Fibroblast of lung (primary cell): ENCODE data around the gene JPH3. TPM values are rescaled to one million over a fixed set of nuclear protein-coding genes. Genes with fewer than 3 reads are reported as not detected.

ENCODE experiments used
- DNase-seq, 2 donors: peaks; one replicate each; pipeline versions ENCODE4 v3.0.0 to v3.0.0-alpha.2; 2010; ENCODE audit warnings: low read depth in 2 of 2
- H2AFZ ChIP-seq: 2 replicates; pipeline ENCODE4 v1.5.1; 2012; ENCODE audit warnings: low read length, control low read depth, inconsistent platforms
- H3K27ac ChIP-seq: 2 replicates; pipeline ENCODE4 v1.5.1; 2011; ENCODE audit warnings: low read length, control low read depth; ENCODE audit not compliant: insufficient read depth
- H3K27me3 ChIP-seq: 2 replicates; pipeline ENCODE4 v1.5.1; 2011; ENCODE audit warnings: mild to moderate bottlenecking, low read length; ENCODE audit not compliant: control insufficient read depth, insufficient read depth
- H3K36me3 ChIP-seq: 2 replicates; pipeline ENCODE4 v1.5.1; 2011; ENCODE audit warnings: low read length; ENCODE audit not compliant: control insufficient read depth, insufficient read depth
- H3K4me1 ChIP-seq: 2 replicates; pipeline ENCODE4 v1.5.1; 2011; ENCODE audit warnings: low read length; ENCODE audit not compliant: control insufficient read depth, insufficient read depth; ENCODE audit errors: extremely low read depth
- H3K4me2 ChIP-seq: 2 replicates; pipeline ENCODE4 v1.5.1; 2011; ENCODE audit warnings: low read length, control low read depth; ENCODE audit not compliant: insufficient read depth; ENCODE audit errors: extremely low read depth
- H3K4me3 ChIP-seq, 4 experiments: fragments of 200-600 bp in 1 of 4; sonication (generic) in 1 of 4; replicated peaks in 1 of 4; 2 replicates each; pipeline ENCODE4 v1.5.1; 2011 to 2016; ENCODE audit warnings: low read length in 4 of 4, low read depth in 3 of 4, mild to moderate bottlenecking in 3 of 4, control low read depth in 2 of 4, inconsistent platforms in 1 of 4, mixed read lengths in 1 of 4; ENCODE audit not compliant: insufficient read depth in 1 of 4; ENCODE audit errors: control extremely low read depth in 1 of 4
- H3K79me2 ChIP-seq: 2 replicates; pipeline ENCODE4 v1.5.1; 2012; ENCODE audit warnings: mild to moderate bottlenecking, low read length, inconsistent platforms; ENCODE audit not compliant: control insufficient read depth, insufficient read depth
- H3K9ac ChIP-seq: 2 replicates; pipeline ENCODE4 v1.5.1; 2011; ENCODE audit warnings: mild to moderate bottlenecking, low read length, control low read depth; ENCODE audit not compliant: insufficient read depth
- H3K9me3 ChIP-seq: 2 replicates; pipeline ENCODE4 v1.5.1; 2012; ENCODE audit warnings: low read depth, low read length; ENCODE audit not compliant: control insufficient read depth, insufficient read depth
- H4K20me1 ChIP-seq: 2 replicates; pipeline ENCODE4 v1.5.1; 2011; ENCODE audit warnings: low read length; ENCODE audit not compliant: control insufficient read depth, insufficient read depth; ENCODE audit errors: extremely low read depth
- EZH2 ChIP-seq: IDR thresholded peaks from 2 replicates; pipeline ENCODE4 v1.5.1; 2012; ENCODE audit warnings: low read length, control low read depth, mild to moderate bottlenecking; ENCODE audit errors: missing control alignments
- polyA plus RNA-seq, 2 donors: library from polyadenylated mRNA; depleted of rRNA in 1 of 2; stranded (reverse) in 1 of 2; unstranded in 1 of 2; fragments of >200 nt; gene quantifications; 2 replicates each; pipeline ENCODE4 v1.2.1, GENCODE V29; 2011 to 2012; ENCODE audit warnings: missing spikeins in 1 of 2
- total RNA-seq: library from RNA; depleted of rRNA; stranded (reverse); fragments of >200 nt; gene quantifications from 2 replicates; pipeline ENCODE4 v1.2.1, GENCODE V29; 2014
- TF ChIP-seq, protein P1 (sequence below), 2 donors: IDR thresholded peaks in 1 of 2; conservative IDR thresholded peaks in 1 of 2; 1 replicate in 1 of 2; 2 replicates in 1 of 2; pipeline ENCODE4 v1.5.1; 2011 to 2012; ENCODE audit warnings: low read length in 2 of 2, control low read depth in 1 of 2, inconsistent platforms in 1 of 2, low read depth in 1 of 2, mild to moderate bottlenecking in 1 of 2

JPH3 gene
- total and polyA plus RNA-seq, 2 donors (not counting 1 experiment from before 2014, with no cell fraction given), result 0.01 TPM; not detected in 1

DNA sequence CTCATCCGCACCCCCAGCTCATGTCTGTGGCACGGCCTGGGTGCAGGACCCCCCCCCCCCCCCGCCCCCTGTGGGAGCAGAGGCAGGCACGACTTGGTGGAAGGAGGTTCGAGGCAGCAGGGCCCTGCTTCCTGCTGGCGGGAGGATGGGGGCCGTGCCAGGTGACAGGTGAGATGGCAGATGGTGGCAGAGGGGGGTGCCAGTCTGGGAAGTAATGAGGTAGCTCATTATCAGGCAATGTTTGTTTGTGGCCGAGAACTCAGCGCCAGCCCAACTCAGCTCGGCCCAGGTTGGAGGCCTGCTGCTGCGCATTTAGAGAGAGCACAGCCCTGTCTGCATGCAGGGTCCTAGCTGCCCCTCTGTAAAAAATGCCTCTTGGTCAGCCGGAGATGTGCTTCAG lies 40.1 kb upstream of the JPH3 start:
- DNase-seq, result no peak
- no peak overlapping the region for H3K27ac ChIP-seq

DNA sequence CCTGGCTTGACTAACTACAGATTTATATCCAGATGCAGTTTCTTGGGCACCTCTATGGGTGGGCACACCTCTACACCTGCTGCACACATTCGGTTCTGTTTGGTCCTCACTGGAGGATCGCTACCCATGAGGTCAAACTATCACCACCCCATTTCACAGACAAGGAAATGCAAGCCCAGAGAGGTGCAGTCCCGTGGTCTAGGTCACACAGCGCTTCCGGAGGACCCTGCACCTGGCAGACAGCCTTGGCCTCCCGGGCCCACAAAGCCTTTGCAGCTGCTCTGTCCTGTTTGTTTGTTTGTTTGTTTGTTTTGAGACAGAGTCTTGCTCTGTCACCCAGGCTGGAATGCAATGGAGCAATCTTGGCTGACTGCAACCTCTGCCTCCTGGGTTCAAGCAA lies 39.3 kb upstream of the JPH3 start:
- DNase-seq, result no peak
- no peaks in the 10 kb centered on the region for H3K9me3 ChIP-seq
- no peak overlapping the region for H3K9ac ChIP-seq
- no peak overlapping the region for H3K27ac ChIP-seq
- no peak overlapping the region for H3K4me2 ChIP-seq
- TF ChIP-seq, protein P1, sequence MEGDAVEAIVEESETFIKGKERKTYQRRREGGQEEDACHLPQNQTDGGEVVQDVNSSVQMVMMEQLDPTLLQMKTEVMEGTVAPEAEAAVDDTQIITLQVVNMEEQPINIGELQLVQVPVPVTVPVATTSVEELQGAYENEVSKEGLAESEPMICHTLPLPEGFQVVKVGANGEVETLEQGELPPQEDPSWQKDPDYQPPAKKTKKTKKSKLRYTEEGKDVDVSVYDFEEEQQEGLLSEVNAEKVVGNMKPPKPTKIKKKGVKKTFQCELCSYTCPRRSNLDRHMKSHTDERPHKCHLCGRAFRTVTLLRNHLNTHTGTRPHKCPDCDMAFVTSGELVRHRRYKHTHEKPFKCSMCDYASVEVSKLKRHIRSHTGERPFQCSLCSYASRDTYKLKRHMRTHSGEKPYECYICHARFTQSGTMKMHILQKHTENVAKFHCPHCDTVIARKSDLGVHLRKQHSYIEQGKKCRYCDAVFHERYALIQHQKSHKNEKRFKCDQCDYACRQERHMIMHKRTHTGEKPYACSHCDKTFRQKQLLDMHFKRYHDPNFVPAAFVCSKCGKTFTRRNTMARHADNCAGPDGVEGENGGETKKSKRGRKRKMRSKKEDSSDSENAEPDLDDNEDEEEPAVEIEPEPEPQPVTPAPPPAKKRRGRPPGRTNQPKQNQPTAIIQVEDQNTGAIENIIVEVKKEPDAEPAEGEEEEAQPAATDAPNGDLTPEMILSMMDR (conservative IDR thresholded peaks at IDR 0.05 in 1 of 2, IDR thresholded peaks at IDR 0.05 in 1 of 2; ENCODE audit: low read depth in 1 of 2, low read length in 2 of 2), result no peak
- TF ChIP-seq EZH2, result no peak
- no peaks in the 10 kb centered on the region for H3K36me3 ChIP-seq
- no peaks in the 10 kb centered on the region for H3K79me2 ChIP-seq
- no peak overlapping the region for H3K4me3 ChIP-seq
- no peaks in the 10 kb centered on the region for H4K20me1 ChIP-seq
- no peaks in the 10 kb centered on the region for H3K27me3 ChIP-seq
- no peak overlapping the region for H2AFZ ChIP-seq
- H3K4me1 ChIP-seq, result no peaks in the 10 kb centered on the region

More for the DNA sequence above, 40.1 kb upstream of the JPH3 start:
- Histone ChIP-seq H3K9ac (no peak overlapping the region), H4K20me1 (no peaks in the 10 kb centered on the region), H3K4me2 (no peak overlapping the region), H3K4me1 (peaks cover under 1% of the 10 kb centered on the region), H3K4me3 (no peak overlapping the region), H3K9me3 (no peaks in the 10 kb centered on the region), H3K27me3 (no peaks in the 10 kb centered on the region), H3K36me3 (no peaks in the 10 kb centered on the region), H2AFZ (no peak overlapping the region), H3K79me2 (no peaks in the 10 kb centered on the region)
- TF ChIP-seq EZH2, result no peak
- TF ChIP-seq, protein P1 (conservative IDR thresholded peaks at IDR 0.05 in 1 of 2, IDR thresholded peaks at IDR 0.05 in 1 of 2; ENCODE audit: low read depth in 1 of 2, low read length in 2 of 2), result no peak

DNA sequence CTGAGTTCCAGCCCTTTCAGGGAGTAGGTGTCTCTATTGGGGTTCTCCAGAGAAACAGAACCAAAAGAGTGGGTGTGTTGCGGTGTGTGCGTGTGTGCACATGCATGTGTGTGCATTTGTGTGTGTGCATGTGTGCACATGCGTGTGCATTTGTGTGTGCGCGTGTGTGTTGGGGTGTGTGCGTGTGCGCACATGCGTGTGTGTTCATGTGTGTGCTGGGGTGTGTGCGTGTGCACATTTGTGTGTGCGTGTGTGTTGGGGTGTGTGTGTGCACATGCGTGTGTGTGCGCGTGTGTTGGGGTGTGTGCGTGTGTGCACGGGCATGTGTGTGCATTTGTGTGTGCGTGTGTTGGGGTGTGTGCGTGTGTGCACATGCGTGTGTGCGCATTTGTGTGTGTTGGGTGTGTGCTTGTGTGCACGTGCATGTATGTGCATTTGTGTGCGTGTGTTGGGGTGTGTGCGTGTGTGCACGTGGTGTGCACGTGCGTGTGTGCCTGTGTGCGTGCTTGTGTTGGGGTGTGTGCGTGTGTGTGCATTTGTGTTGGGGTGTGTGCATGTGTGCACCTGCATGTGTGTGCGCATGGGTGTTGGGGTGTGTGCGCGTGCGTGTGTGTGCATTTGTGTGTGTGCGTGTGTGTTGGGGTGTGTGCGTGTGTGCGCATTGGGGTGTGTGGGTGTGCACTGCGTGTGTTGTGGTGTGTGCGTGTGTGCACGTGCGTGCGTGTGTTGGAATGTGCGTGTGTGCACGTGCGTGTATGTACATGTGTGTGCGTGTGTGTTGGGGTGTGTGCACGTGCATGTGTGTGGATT lies 38.4 kb upstream of the JPH3 start:
- no peak overlapping the region for H3K4me2 ChIP-seq
- TF ChIP-seq, protein P1 (conservative IDR thresholded peaks at IDR 0.05 in 1 of 2, IDR thresholded peaks at IDR 0.05 in 1 of 2; ENCODE audit: low read depth in 1 of 2, low read length in 2 of 2), result no peak
- TF ChIP-seq EZH2, result no peak
- no peaks in the 10 kb centered on the region for H4K20me1 ChIP-seq
- H3K9ac ChIP-seq, result no peak overlapping the region
- no peak for DNase-seq
- H3K79me2 ChIP-seq, result no peaks in the 10 kb centered on the region
- no peaks in the 10 kb centered on the region for H3K27me3 ChIP-seq
- H3K27ac ChIP-seq, result no peak overlapping the region
- no peaks in the 10 kb centered on the region for H3K36me3 ChIP-seq
- no peak overlapping the region for H3K4me3 ChIP-seq
- no peak overlapping the region for H2AFZ ChIP-seq
- no peaks in the 10 kb centered on the region for H3K4me1 ChIP-seq
- no peaks in the 10 kb centered on the region for H3K9me3 ChIP-seq
